HG03354 (cell line): ENCODE data around the gene CARD14.
"Not testable (repeated sequence)": the region's sequence is repeated elsewhere in the genome, so short reads cannot be mapped to it uniquely, and the experiment has no call there.

ENCODE experiments used
- ATAC-seq: cut with Tn5 transposase; IDR thresholded peaks from one replicate; pipeline ENCODE4 v1.9.1; 2021; ENCODE audit warnings: mild to moderate bottlenecking; ENCODE audit not compliant: unreplicated experiment, poor library complexity, severe bottlenecking

The CARD14 gene

GRCh38 chr17:80220736-80221215 is 50.9 kb downstream of the CARD14 start:
- no peak for ATAC-seq

DNA sequence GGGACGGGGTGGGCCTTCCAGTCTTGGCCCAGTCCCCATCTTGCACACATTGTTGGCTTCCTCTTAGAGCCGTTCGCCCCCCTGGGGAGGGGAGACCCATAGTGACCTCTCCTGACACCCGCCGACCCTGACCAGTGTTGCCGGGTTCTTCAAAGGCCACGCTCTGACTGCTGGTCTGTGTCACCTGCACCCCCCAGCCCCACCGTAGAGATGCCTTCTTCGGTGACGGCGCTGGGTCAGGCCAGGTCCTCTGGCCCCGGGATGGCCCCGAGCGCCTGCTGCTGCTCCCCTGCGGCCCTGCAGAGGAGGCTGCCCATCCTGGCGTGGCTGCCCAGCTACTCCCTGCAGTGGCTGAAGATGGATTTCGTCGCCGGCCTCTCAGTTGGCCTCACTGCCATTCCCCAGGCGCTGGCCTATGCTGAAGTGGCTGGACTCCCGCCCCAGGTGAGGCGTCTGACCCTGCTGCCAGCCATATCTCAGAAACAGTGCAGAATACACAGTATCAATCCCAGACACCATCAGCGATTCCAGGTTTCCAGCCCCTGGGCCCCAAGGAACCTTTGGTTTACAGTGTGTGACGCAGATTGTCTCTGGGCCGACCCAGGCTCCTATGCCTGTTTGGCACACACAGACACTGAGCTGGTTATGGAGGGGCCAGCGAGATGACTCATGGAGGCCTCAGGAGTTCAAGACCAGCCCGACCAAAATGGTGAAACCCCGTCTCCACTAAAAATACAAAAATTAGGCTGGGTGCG is 51.7 kb downstream of the CARD14 start:
- ATAC-seq: no peak

GRCh38 chr17:80222376-80223141 is 52.7 kb downstream of the CARD14 start:
- ATAC-seq: no peak

DNA sequence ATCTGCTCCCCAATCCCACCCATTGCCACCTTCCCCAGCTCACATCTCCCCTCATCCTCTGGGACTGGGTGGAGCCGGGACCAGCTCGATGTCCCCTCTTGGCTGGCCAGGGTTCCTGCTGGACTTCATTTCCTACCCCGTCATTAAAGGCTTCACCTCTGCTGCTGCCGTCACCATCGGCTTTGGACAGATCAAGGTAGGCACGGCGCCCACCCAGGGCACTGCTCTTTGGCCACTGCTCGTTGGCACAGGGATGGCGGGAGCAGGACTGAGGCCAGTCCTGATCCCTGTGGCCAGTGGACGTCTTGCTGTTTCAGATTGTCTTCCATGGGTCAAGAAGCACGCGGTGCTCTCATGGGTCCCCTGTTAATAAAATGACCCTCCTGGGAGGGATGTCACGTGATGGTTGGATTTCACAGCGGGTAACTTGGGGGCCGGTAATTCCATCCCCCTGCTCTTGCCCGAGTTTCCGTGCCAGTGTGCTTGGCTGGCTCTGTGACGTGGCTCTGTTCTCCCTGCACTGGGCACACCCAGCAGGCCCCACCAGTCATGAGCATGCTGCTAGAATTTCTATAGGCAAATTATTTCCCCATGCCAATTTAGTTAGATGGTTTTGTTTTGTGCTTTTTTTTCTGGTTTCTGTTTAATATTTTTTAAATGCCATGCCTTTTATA is 53.4 kb downstream of the CARD14 start:
- no peak for ATAC-seq

- no peak for ATAC-seq
Measured at GRCh38 chr17:80223838-80224497, 54.1 kb downstream of the CARD14 start.

DNA sequence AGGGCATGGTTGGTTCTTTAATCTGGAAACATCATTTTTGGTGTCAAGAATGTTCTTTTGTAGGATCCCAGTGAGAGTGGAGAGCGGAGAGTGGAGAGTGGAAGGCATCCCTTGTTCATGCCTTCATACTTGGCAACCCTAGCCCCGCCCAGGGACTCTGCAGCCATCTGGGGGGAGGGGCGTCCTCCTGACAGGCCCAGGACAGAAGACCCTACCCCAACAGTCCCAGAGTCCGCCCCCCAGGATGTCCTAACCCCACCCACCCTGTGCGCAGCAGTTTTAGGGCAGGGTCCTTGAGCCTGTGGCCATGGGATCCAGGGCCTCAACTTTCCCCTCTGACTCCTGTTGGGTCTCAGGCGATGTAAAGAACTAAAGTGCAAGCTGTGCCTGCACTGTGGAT is 54.9 kb downstream of the CARD14 start:
- no peak for ATAC-seq

DNA sequence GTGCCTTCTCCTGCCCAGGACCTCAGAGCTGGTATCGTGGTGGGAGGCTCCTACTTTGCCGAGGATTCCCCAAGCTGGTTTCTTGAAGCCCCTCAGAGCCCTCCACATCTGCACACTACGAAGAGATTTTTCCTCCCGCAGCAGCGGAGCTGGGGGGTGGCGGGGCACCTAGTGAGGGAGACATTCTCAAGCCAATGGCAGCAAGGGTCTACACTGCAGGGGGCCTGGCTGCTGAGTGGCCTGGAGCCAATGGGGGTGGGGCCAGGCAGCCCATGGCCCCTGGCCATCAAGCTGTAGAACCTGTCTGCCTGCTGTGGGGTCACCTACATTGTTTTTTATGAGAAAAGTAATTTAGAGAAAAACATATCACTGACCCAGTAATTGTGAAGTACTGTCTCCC is 55.4 kb downstream of the CARD14 start:
- ATAC-seq: no peak

- ATAC-seq: no peak
Measured at GRCh38 chr17:80227156-80227555, 57.3 kb downstream of the CARD14 start.

GRCh38 chr17:80227666-80228065 is 57.8 kb downstream of the CARD14 start:
- ATAC-seq: no peak

GRCh38 chr17:80228477-80228876 is 58.6 kb downstream of the CARD14 start:
- no peak for ATAC-seq

DNA sequence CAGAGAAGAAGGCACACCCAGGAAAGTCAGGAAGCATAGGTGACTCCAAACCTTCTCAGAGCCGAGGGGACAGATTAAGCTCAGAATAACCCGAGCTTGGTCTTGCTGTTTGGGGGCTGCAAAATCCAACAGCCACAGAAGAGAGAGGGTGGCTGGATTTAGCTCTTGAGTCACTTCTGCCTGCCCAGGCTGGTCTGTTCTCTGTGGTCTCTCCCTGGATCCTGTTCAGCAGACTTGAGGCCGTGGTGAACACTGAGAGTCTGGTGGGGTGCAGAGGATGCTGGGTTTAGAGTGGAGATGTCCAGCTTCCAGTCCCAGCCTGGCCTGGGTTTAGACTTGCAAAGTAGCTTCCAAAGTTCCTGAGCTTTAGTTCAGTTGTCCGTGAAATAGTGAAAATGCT is 59.2 kb downstream of the CARD14 start:
- no peak for ATAC-seq

GRCh38 chr17:80232438-80232837 is 62.6 kb downstream of the CARD14 start:
- ATAC-seq: no peak

DNA sequence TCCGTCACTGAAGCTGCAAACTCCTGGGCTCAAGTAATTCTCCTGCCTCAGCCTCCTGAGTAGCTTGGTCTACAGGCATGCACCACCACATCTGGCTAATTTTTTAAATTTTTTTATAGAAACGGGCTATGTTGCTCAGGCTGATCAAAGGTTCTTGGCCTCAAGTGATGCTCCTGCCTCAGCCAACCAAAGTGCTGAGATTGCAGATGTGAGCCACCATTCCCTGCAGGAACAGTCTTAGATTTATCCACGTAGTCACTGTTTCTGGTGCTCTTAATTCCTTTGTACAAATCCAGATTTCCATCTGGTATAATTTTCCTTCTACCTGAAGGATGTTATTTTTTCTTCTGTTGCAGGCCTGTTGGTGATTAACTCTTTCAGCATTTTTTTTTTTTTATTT is 63.4 kb downstream of the CARD14 start:
- no peak for ATAC-seq

- ATAC-seq: no peak
Measured at GRCh38 chr17:80236911-80237310, 67.1 kb downstream of the CARD14 start.

GRCh38 chr17:80237386-80237785 is 67.6 kb downstream of the CARD14 start:
- ATAC-seq: no peak

DNA sequence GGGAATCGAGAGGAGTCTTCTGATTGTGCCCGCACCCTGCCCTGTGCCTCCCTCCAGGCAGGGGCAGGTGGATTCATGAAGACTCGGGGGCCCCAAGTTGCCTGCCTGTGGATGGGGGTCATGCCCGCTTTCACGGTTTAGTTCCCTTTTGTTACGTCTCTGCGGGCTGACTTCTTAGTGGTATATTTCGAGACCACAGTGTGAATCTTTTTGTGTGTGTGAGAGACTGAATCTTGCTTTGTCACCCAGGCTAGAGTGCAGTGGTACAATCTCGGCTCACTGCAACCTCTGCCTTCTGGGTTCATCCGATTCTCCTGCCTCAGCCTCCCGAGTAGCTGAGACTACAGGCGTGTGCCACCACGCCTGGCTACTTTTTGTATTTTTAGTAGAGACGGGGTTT is 72.7 kb downstream of the CARD14 start:
- no peak for ATAC-seq

DNA sequence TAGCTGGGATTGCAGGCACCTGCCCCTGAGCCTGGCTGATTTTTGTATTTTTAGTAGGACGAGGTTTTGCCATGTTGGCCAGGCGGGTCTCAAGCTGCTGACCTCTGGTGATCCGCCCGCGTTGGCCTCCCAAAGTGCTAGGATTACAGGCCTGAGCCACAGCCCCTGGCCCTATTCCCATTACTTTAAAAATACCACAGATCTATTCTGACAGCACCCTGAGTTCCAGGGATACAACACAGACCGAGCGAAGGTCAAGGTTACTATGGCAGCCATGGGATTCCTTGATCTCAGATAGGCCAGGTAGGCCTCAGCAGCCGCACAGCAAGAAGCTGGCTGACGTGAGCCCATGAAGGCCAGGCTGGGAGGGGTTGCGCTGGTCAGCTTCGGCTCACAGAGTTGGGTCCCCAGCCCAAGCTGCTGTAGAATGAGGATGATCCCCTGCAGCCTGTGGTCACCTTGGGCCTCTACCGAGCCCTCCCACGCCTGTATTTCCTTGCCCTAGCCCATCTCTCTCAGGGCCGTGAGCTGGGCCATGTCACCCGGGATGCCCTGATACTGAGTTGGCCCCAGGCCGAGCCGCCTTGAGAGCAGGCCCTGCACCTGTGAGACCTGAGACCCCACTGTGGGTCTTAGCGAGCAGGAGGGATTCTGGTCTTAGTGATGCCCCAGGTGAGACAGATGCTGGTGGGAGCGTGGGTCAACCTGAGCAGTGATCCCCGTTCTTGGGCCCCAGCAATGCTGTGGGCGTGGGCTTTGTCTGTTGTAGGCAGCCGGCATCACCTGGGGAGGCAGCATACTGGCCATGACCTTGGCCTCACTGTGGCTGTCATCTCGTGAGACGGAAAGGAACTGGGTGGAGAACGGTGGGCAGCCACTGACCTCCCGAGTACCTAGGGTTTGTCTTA is 74.0 kb downstream of the CARD14 start:
- no peak for ATAC-seq

DNA sequence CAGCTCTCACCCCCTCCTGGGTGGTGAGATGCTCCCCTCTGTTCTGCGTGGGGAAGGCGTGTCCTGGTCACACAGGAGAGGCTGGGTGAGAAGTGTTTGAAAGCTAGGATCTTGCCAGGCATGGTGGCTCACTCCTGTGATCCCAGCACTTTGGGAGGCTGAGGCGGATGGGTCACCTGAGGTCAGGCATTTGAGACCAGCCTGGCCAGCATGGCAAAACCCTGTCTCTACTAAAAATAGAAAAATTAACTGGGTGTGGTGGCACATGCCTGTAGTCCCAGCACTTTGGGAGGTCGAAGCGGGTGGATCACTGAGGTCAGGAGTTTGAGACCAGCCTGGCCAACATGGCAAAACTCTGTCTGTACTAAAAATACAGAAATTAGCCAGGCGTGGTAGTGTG is 74.6 kb downstream of the CARD14 start:
- not testable (repeated sequence) for ATAC-seq

DNA sequence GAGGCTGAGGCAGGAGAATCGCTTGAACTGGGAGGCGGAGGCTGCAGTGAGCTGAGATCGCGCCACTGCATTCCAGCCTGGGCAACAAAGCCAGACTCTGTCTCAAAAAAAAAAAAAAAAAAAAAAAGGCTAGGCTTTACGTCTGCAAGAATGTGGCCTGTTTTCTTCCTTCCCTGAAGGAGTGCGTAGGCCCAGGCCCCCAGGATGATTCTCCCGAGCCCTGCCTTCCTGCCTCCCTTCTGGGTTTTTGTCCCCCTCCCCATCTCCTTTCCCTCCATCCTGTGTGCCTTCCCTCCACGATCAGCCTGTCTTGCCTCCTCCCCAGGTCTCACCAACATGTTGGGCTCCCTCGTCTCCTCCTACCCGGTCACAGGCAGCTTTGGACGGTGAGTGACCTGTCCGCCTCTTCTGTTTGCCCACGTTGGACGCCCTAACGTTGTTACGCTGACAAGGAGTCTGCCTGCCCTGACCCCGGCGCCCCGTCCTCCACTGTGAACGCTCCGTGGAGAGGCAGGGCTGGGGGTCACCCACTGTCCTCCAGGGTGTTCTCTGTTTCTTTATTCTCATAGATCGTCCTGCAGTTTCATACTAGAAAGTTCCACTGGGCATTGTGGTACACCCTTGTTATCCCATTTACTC is 75.2 kb downstream of the CARD14 start:
- ATAC-seq: no peak
